ENCODE data around the gene PDLIM4.

PDLIM4 gene

DNA sequence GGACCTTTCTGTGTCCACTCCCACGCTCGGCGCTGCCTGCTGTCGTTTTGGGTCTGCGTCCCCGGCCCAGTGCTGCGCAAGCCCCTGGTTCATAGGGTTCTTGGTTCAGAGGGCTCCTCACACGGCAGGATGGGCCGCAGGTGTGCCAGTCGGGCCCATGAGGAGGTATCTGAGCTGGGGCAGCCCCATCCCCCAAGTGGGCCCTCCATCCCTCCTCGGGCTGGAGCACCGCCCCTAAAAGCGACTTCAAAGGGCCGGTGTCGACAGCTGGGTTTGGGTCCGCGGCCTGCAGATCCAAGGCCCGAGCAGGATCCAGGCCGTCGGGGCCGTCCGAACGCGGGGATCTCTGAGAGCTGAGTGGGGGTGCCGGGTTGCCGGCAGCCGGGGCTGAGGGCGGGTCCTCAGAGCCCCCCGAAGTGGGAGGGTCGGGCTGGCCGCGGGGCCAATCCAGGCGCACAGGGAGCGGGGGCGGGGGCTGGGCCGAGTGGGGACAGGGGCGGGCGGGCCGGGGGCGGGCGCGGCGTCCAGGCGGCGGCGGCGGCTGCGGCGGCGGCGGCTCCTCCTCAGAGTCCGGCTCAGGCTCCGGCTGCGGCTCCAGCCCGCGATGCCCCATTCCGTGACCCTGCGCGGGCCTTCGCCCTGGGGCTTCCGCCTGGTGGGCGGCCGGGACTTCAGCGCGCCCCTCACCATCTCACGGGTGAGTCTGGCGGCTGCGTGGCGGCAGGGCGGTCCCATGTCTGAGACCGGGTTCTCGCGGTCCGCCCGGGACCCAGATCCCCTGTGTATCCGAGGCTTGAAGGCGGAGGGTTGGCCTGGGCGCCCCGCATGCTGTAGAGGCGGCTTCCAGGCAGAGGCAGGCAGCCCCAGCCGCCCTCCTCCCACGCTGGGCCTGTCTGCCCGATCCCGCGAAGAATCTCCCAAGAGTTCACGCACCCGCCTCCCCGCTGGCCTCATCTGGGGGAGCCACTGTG, at the start of gene PDLIM4:
Gene PDLIM4 (plus strand): TSS at position 566 of the 971 bp plus-strand sequence. CDS start 39 bp downstream, at position 605.
- DNase-seq (ENCODE audit: low read depth in 2 of 2) = no peak

- no peak for DNase-seq (ENCODE audit: low read depth in 2 of 2)
Measured at GRCh38 chr5:132207778-132208177, 49.7 kb upstream of the PDLIM4 start.

GRCh38 chr5:132209131-132209530, 48.4 kb upstream of the PDLIM4 start:
- no peak for DNase-seq (ENCODE audit: low read depth in 2 of 2)

- DNase-seq (ENCODE audit: low read depth in 2 of 2) = no peak
Measured at GRCh38 chr5:132209901-132210545, 47.5 kb upstream of the PDLIM4 start.

GRCh38 chr5:132210944-132211343, 46.6 kb upstream of the PDLIM4 start:
- no peak for DNase-seq (ENCODE audit: low read depth in 2 of 2)

GRCh38 chr5:132211787-132212186, 45.7 kb upstream of the PDLIM4 start:
- DNase-seq (ENCODE audit: low read depth in 2 of 2) = no peak

DNA sequence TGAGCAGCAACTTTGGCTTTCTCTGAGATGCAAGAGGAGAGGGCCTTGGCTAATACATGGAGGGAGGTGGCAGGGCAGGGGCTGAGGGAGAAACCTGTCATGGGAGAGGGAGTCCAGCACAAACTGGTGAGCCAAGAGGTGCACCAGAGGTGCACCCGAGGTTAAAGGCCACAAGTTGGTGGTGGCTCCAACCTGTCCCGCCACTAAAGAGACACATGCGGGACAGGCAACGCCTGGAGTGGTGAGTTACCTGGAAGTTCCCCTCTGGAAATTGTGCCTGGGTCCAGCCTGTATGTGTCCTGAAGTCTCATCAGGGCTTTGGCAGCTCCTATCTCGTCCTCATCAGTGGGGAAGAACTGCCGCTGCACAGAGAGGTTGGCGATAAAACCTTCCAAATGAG, 43.8 kb upstream of the PDLIM4 start:
- no peak for DNase-seq (ENCODE audit: low read depth in 2 of 2)

- no peak for DNase-seq (ENCODE audit: low read depth in 2 of 2)
Measured at GRCh38 chr5:132214491-132214890, 43.0 kb upstream of the PDLIM4 start.

DNA sequence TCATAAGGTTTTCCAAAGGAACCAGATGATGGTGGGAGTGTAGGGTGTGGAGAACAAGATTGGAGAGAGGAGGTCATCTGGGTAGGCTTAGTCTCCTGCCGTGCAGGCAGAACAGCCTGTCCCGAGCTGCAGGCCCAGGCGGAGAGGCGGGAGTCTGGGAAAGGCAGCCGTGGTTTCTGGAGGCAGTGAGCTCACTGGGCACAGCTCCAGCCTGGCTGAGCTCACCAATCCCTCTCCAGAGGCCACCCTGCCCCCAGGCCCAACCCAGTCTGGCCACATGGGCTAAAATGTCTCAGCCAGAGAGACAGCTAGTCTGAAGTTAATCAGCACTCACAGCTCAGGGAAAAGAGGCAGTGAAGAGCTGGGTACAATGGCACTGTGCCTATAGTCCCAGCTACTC, 42.2 kb upstream of the PDLIM4 start:
- DNase-seq (ENCODE audit: low read depth in 2 of 2) = no peak

GRCh38 chr5:132218321-132218720, 39.2 kb upstream of the PDLIM4 start:
- DNase-seq (ENCODE audit: low read depth in 2 of 2) = no peak

GRCh38 chr5:132219289-132219970, 38.1 kb upstream of the PDLIM4 start:
- no peak for DNase-seq (ENCODE audit: low read depth in 2 of 2)

DNA sequence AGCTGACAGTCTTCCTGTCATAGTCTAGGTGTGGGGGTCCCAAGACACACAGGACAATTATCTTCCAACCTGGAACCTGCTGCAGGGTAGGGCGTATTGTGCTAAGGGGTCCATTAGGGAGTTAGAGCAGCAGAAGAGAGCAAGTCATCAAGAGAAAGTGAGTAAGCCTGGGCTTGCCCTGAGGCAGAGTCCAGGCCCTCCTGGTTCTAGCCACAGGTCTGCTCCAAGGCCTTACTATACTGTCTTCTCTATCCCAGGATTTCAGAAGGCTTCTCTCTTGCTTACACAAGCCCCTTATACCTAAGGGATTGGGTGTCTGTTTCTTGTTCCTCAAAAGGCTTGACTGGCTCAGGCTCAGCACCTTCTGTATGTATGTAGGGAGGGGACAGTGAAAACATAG, 37.5 kb upstream of the PDLIM4 start:
- DNase-seq (ENCODE audit: low read depth in 2 of 2) = no peak

DNA sequence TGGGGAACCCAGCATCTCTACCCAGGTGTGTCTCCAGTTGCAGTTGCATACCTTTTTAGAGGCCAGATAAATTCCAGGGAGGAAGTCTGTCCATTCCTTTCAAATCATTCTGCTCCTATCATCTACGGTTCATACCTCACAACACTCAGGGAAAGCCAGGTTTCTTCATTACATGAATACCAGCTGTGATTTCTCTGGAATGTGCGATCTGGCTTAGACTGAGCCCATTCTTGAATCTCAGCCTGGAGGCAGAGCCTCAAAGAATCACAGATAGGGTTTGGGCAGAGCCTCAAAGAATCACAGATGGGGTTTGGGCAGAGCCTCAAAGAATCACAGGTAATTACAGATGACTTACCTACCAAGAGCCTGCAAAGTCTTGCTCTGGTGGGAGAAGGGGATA, 37.0 kb upstream of the PDLIM4 start:
- no peak for DNase-seq (ENCODE audit: low read depth in 2 of 2)

- no peak for DNase-seq (ENCODE audit: low read depth in 2 of 2)
Measured at GRCh38 chr5:132221781-132222648, 35.5 kb upstream of the PDLIM4 start.

DNA sequence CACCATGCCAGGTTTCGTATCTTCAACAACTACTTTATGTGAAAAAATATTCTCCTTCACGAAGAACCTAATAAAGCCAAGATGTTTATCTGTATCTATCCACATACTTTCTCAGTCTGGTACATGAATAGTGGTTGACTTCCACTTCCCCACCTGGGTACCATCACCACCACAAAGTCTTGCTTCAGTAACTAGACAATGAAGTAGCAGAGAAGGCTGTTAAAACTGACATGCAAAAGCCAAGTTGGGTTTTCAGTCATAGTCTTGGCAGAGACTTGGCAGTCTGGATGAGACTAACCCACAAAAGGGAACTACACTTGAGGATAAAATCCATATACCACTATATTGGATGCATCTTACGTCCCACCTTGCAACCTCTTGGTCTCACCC, 34.9 kb upstream of the PDLIM4 start:
- no peak for DNase-seq (ENCODE audit: low read depth in 2 of 2)

DNA sequence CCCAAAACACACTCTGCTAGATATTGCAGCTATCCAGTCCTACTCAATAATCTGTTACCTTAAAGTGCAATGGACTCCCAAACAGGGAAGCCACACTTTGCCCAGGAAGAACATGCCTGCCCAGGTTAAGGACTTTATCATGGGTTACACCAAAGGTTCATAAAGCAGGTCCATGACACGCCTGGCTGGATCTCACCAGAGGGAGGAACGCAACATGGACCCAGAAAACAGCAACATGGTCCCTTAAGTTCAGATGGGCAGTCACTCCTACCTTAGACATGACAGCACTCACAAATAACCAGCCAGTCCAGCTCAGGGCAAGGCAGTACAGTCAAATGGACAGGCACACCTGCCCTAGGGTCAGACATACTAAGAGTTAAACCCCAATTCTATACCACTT, 33.6 kb upstream of the PDLIM4 start:
- no peak for DNase-seq (ENCODE audit: low read depth in 2 of 2)

- DNase-seq (ENCODE audit: low read depth in 2 of 2) = no peak
Measured at GRCh38 chr5:132224716-132225115, 32.8 kb upstream of the PDLIM4 start.

GRCh38 chr5:132225165-132226032, 32.1 kb upstream of the PDLIM4 start:
- peak in 1 of 2 donors; percentile 19 for DNase-seq (ENCODE audit: low read depth in 2 of 2)

GRCh38 chr5:132226516-132227234, 30.8 kb upstream of the PDLIM4 start:
- DNase-seq (ENCODE audit: low read depth in 2 of 2) = no peak

GRCh38 chr5:132227235-132227484, 30.3 kb upstream of the PDLIM4 start:
- DNase-seq (ENCODE audit: low read depth in 2 of 2) = no peak
